Activated naive CD8-positive, alpha-beta T cell treated with anti-CD3 and anti-CD28 coated beads, Interleukin-2, amount 10 ng/mL, durations not matched to agents 7 days and 5 days (primary cell): ENCODE measurements around the gene PRR7. TPM values are rescaled to one million over a fixed set of nuclear protein-coding genes. Genes with fewer than 3 reads are reported as not detected.

Source experiments
- ATAC-seq: fragments of 150-1000 bp; cut with Tn5 transposase; one replicate; pipeline ENCODE4 v1.10.0; 2021; ENCODE audit warnings: low read depth, moderate library complexity
- POLR2A ChIA-PET: fragments of 350-600 bp; sonication (Branson Sonifier 250); formaldehyde crosslinking; loops from one replicate; lab custom pipeline; 2021; ENCODE audit warnings: antibody characterized with exemption; lab: Charles Lee
- DNase-seq: peaks from one replicate; pipeline ENCODE4 v3.0.0; 2021
- H3K27ac Mint-ChIP-seq: one replicate; pipeline ENCODE4 v1.8.0; 2022; ENCODE audit warnings: mild to moderate bottlenecking, mixed read lengths
- H3K27me3 Mint-ChIP-seq: one replicate; pipeline ENCODE4 v1.8.0; 2022; ENCODE audit warnings: mild to moderate bottlenecking, moderate library complexity, mixed read lengths
- H3K36me3 Mint-ChIP-seq: one replicate; pipeline ENCODE4 v1.8.0; 2021; ENCODE audit warnings: mild to moderate bottlenecking, mixed read lengths
- H3K4me1 Mint-ChIP-seq: one replicate; pipeline ENCODE4 v1.8.0; 2021; ENCODE audit warnings: mixed read lengths
- H3K4me3 Mint-ChIP-seq: one replicate; pipeline ENCODE4 v1.8.0; 2022; ENCODE audit warnings: mild to moderate bottlenecking, moderate library complexity, mixed read lengths
- H3K9me3 Mint-ChIP-seq: one replicate; pipeline ENCODE4 v1.8.0; 2021; ENCODE audit warnings: mixed read lengths
- total RNA-seq, 2 experiments: library from RNA; stranded (reverse); gene quantifications; one replicate each; pipeline ENCODE4 v1.2.3, GENCODE V29; 2021

Gene PRR7
- total RNA-seq, 2 experiments from 2014 or later = 10.0 to 10.6 TPM

DNA sequence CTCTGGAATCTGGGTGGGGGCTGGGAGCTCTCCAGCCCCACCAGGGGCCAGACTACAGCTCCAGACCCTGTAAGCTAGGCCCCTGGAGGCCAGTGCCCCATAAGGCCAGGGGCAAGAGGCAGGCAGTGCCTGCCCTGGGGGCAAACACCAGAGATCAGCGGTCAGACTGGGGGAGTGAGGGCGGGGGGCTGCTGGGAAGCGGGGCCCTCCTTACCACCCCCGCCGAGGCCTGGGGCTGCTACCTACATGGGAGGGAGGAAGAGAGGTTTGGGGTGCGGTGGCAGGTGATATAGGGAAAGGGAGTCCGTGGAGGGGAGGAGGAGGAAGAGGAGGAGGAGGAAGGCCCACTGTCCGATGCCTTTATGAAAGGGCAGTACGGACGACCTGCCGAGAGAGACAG is 12.7 kb downstream of the PRR7 start:
- DNase-seq (no peak), ATAC-seq (no peak)
- H3K9me3 Mint-ChIP-seq = no peaks in the 10 kb centered on the region
- peaks cover 9% of the 10 kb centered on the region for H3K36me3 Mint-ChIP-seq
- H3K4me1 Mint-ChIP-seq = peaks cover 26% of the 10 kb centered on the region
- no peak overlapping the region for H3K4me3 Mint-ChIP-seq
- H3K27me3 Mint-ChIP-seq = no peaks in the 10 kb centered on the region
- no peak overlapping the region for H3K27ac Mint-ChIP-seq
- POLR2A ChIA-PET = no interaction called here

DNA sequence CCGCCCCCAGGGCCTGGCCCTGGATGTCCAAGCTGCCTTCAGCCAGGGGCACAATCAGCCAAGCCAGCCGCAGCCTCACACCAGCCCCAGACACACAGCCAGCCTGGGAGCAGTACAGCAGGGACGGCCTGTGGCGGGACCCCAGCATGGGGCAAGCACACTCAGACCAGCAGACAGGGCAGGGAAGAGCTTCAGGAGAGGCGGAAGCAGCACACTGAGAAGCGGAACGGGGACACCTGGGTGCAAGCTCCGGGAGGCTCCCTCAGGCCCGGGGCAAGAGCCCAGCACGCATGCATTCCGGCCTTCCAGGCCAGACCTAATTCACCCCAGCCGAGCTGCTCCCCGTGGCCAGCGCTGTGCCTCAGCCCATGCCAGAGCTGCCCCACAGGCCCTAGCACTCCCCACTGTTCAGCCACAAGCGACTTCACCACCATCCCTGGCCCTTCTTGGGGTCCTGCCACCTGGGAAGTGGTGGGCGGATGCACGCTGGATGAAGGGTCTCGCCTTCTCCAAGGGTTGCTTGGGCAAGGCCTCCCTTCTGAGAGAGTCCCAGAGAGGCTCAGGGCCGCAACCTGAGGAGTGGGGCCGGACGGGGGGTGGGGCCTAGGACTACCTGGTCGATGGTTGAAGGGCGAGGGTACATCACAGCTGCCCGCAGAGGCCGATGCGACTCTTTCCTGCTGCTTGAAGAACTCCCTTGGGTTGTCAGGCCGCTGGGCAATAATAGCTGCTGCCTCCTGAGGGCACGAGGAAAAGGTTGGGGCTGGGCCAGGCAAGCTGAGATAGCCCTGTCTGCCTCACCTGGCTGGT is 13.4 kb downstream of the PRR7 start:
- peaks cover 9% of the 10 kb centered on the region for H3K36me3 Mint-ChIP-seq
- H3K27ac Mint-ChIP-seq = no peak overlapping the region
- POLR2A ChIA-PET = interaction anchor here (1.2 kb wide), 1 partner anchor 12 kb away, joined by 5 read pairs; no protein-coding TSS in a partner anchor
- no peak for ATAC-seq
- H3K4me3 Mint-ChIP-seq = no peak overlapping the region
- no peaks in the 10 kb centered on the region for H3K27me3 Mint-ChIP-seq
- DNase-seq = no peak
- H3K4me1 Mint-ChIP-seq = peaks cover 26% of the 10 kb centered on the region
- H3K9me3 Mint-ChIP-seq = no peaks in the 10 kb centered on the region

DNA sequence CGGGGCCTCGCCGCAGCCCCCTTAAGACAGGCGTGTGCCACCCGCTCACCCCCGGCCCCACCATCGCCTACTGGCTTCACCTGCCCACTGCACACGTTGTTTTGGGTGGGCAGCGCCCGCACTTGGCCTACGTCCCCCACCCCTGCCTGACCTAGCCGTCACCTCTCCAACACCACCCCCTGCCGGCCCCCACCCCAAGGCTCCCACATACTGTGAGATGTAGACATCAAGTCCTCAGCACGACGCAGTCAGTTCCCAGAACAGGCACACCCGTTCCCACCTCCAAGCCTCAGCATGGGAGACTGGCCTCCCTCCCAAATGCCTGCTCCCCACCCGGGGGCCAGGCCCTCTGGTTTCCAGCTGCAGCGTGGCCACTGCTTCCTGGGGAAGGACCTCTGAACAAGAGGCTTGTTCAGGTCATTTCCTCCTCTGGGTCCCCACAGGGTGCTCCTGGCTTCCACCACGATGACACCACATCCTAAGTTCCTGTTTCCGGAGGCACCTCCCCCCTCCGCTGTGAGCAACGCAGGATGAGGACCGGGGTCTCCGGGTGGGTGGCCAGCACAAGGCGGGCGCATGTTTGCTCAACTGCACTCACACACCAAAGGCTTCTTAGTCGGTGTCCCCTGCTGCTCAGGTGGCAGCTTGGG is 15.5 kb downstream of the PRR7 start:
- Mint-ChIP-seq H3K4me1 (peaks cover 23% of the 10 kb centered on the region), H3K4me3 (peak overlapping the region; percentile 88), H3K27ac (peak overlapping the region; percentile 98), H3K36me3 (peaks cover 23% of the 10 kb centered on the region), H3K9me3 (no peaks in the 10 kb centered on the region), H3K27me3 (no peaks in the 10 kb centered on the region)
- DNase-seq = peak; percentile 62
- POLR2A ChIA-PET = interaction anchor here (0.6 to 2.7 kb wide), 4 partner anchors 10 to 37 kb away, joined by 3 to 25 read pairs (median 4); partner anchors contain the start of genes DBN1 and PRR7
- peak; percentile 34 for ATAC-seq

DNA sequence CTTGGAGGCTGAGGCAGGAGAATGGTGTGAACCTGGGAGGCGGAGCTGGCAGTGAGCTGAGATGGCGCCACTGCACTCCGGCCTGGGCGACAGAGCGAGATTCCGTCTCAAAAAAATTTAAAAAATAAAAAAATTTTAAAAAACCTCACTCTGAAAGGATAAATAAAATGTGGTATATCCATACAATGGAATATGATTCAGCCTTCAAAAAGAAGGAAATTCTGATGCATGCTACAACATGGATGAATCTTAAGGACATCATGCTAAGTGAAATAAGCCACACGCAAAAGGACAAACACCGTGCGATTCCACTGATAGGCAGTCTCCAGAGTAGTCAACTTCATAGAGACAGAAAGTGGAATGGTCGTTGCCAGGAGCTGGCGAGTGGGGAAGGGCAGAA is 18.4 kb downstream of the PRR7 start:
- ATAC-seq (no peak), DNase-seq (no peak)
- Mint-ChIP-seq H3K4me3 (no peak overlapping the region), H3K36me3 (peaks cover 28% of the 10 kb centered on the region), H3K27ac (no peak overlapping the region), H3K9me3 (no peaks in the 10 kb centered on the region), H3K27me3 (no peaks in the 10 kb centered on the region), H3K4me1 (peaks cover 28% of the 10 kb centered on the region)
- POLR2A ChIA-PET = interaction anchor here (0.7 kb wide), 1 partner anchor 16 kb away, joined by 3 read pairs; no protein-coding TSS in a partner anchor

DNA sequence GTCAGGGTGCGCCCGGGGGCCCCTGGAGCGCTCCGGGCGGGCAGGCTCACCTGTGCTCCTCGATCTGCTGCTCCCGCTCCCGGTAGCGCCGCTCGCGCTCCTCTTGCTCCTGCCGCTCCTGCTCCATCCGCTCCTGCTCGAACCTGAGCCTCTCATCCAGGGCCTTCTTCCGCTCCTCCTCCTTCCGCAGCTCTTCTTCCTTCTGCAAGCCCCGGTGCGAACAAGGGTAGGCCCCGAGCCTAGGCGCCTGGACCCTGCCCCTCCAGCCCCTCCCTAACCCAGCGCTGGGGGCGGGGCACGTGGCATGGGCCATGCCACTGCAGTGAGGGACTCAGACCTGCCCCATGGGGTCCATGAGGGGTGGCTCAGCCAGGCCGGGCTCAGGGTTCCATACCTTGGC is 20.2 kb downstream of the PRR7 start:
- DNase-seq (no peak), ATAC-seq (no peak)
- peaks cover 38% of the 10 kb centered on the region for H3K4me1 Mint-ChIP-seq
- H3K27me3 Mint-ChIP-seq = no peaks in the 10 kb centered on the region
- no peak overlapping the region for H3K4me3 Mint-ChIP-seq
- POLR2A ChIA-PET = no interaction called here
- H3K36me3 Mint-ChIP-seq = peaks cover 21% of the 10 kb centered on the region
- no peak overlapping the region for H3K27ac Mint-ChIP-seq
- no peaks in the 10 kb centered on the region for H3K9me3 Mint-ChIP-seq

DNA sequence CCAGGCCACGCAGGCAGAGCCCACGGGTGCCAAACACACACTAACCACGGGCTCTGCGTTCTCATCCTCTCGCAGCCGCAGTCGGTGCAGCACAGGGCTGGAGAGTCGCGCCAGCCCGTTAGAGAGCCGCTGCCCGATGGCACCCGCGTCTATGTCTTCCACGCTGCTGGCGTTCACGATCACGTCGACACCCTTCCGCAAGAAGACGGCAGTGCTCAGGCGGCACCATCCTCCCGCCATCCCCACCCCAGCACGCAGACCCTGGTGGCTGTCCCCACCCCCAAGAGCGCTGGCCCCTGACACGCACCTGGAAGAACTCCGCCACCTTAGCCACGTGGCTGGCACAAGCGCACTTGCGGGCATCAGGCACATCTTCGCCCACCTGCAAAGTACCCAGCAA is 20.8 kb downstream of the PRR7 start:
- Mint-ChIP-seq H3K27ac (no peak overlapping the region), H3K9me3 (no peaks in the 10 kb centered on the region), H3K27me3 (no peaks in the 10 kb centered on the region), H3K4me3 (no peak overlapping the region), H3K36me3 (peaks cover 19% of the 10 kb centered on the region), H3K4me1 (peaks cover 34% of the 10 kb centered on the region)
- POLR2A ChIA-PET = interaction anchor here (0.9 kb wide), 1 partner anchor 12 kb away, joined by 3 read pairs; no protein-coding TSS in a partner anchor
- DNase-seq (no peak), ATAC-seq (no peak)

DNA sequence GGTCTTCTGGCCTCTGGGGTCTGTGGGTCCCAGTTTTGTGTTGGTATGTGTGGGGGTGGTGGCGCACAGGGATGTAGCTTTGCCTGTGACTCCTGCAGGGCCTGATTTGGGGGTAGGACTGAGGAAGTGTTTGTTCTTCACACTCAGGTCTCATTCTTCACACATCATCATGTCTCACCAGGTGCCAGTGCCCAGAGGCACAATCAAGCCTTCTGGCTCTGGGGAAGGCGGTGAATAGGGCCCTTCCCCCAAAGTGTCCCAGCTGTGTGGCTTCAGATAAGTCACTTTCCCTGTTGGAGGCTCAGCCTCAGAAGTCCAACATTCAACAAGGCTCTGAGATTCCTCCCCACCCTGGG is 21.7 kb downstream of the PRR7 start:
- Mint-ChIP-seq H3K4me1 (peaks cover 27% of the 10 kb centered on the region), H3K27ac (peak overlapping the region; percentile 60), H3K27me3 (no peaks in the 10 kb centered on the region), H3K4me3 (no peak overlapping the region), H3K9me3 (no peaks in the 10 kb centered on the region), H3K36me3 (peaks cover 19% of the 10 kb centered on the region)
- POLR2A ChIA-PET = interaction anchor here (0.6 to 0.9 kb wide), 2 partner anchors 13 to 97 kb away, joined by 3 read pairs; no protein-coding TSS in a partner anchor
- no peak for DNase-seq
- ATAC-seq = no peak

DNA sequence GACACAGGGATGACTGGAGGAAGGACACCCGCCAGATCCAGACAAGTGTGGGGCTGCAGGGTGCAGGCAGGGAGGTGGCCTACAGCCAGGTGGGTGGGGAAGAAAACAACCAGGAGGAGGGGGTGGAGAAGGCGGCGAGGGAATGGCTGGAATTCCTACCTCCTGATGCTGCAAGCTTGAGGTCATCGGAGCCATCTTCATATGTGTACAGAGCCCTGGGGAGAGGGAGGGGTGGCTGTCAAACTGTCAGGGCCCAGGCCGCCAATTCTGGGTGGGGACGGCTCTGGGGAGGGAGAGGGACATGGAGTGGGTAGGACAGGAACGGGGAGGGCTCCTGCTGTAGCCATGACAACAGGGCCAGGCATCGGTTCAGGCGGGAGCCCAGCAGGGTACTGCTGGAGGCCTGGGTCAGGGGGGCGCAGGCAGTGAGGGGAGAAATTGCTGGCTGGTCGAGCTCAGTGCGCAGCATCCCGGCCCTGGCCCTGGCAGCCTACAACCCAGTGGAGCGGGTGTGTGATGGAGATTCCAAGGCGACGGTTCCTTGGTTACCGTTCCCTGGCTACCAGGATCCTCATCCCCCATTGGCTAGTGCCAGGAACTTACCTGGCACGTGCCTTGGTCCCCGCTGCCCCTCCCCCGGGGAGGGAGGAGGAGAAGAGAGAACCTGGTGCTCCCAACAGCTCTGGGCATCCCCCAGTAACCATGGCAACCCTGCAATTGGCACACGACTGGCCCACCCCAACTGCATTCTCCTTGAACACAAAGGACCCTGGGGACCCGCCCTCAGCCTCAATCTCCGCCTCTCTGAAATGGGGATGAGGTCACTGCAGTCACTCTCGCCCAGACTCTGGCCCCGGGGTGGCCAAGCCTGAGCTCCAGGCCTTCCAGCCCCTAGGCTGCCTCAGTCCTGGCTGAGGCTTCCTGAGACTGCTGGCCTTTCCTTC is 22.3 kb downstream of the PRR7 start:
- H3K27ac Mint-ChIP-seq = peak overlapping the region; percentile 80
- peaks cover 19% of the 10 kb centered on the region for H3K36me3 Mint-ChIP-seq
- H3K27me3 Mint-ChIP-seq = no peaks in the 10 kb centered on the region
- no peak for ATAC-seq
- no peak overlapping the region for H3K4me3 Mint-ChIP-seq
- H3K4me1 Mint-ChIP-seq = peaks cover 28% of the 10 kb centered on the region
- POLR2A ChIA-PET = interaction anchor here (0.6 to 2.7 kb wide), 4 partner anchors 9 to 43 kb away, joined by 3 to 8 read pairs (median 4); no protein-coding TSS in a partner anchor
- DNase-seq = no peak
- no peaks in the 10 kb centered on the region for H3K9me3 Mint-ChIP-seq

DNA sequence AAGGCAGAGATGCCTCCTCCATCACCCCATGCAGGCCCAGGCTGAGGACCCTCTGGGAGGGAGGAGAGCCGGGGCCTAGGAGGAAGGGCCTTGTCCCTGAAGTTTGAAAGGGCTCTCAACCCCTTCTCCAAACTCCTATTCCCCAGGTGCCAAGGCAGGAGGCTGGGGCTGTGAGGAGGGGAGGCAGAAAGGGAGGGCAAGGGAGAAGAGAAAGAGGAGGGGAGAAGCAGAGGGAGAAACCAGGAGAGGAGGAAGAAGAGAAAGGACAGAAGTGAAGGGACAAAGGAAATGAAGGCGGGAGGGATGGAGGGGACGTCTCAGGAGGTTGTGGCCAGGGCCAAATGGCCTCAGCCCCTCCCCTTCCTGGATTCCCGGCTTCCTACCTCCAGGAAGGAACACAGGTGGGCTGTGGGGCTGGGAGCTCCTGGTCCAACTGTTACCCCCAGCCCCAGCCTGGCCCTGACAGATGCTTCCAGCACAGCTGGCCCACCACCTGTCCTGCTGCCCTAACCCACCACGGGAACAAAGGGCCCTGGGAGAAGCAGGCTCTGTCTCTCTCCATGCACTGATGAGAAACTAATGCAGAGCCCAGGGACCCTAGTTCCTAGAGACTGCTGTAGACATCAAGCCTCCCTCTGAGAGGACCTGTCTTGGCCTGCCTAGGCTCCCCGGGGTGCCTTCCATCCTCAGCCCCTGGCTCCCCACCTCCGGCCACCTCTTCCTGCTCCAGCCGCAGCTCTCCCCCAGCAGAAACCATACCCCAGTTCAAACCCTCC is 23.3 kb downstream of the PRR7 start:
- DNase-seq = no peak
- H3K4me1 Mint-ChIP-seq = peaks cover 37% of the 10 kb centered on the region
- H3K4me3 Mint-ChIP-seq = peak overlapping the region; percentile 83
- H3K9me3 Mint-ChIP-seq = no peaks in the 10 kb centered on the region
- H3K27me3 Mint-ChIP-seq = no peaks in the 10 kb centered on the region
- peak overlapping the region; percentile 80 for H3K27ac Mint-ChIP-seq
- no peak for ATAC-seq
- POLR2A ChIA-PET = interaction anchor here (0.7 to 4.0 kb wide), 8 partner anchors 7 to 112 kb away, joined by 3 to 34 read pairs (median 4); partner anchors contain the start of genes PDLIM7, PRR7 and RGS14
- H3K36me3 Mint-ChIP-seq = peaks cover 23% of the 10 kb centered on the region

DNA sequence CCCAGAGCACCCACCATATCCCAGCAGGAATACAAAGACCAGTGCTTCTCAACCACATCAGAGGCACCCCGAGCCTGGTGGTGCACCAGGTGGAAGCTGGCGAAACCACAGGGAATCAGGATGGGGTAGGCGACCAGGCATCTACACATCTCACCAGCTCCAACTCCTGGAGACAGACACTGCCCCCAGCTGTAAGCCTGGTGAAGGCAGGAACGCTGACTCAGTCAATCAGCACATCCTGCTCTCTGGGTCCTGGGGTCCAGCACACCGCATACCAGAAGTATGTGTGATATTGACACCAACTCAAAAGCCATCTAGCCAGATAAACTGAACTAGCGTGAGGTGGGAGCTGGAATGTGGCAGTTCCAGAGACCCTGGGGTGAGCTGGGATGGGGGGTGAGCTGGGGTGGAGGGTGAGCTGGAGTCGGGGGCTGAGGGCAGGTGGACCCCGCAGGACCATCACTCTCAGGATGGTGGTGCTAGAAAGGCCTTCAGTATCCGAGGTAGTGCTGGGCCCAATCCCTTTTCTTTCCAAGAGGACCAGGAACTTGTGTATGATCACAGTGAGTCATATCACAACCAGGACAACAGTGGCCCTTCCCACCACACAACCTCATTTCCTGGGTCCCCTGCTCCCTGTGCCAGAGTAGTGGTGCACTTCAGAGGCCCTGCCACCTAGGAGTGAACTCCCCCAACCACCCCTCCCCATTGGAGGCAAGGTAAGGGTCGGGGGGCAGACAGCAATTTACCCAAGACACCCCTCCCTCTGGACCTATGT is 24.3 kb downstream of the PRR7 start:
- no peak for DNase-seq
- peak overlapping the region; percentile 85 for H3K27ac Mint-ChIP-seq
- ATAC-seq = no peak
- POLR2A ChIA-PET = interaction anchor here (0.6 to 4.0 kb wide), 21 partner anchors 8 to 129 kb away, joined by 3 to 34 read pairs (median 4); partner anchors contain the start of genes B4GALT7, LMAN2, PDLIM7 and PRR7
- peaks cover 13% of the 10 kb centered on the region for H3K36me3 Mint-ChIP-seq
- H3K4me3 Mint-ChIP-seq = peak overlapping the region; percentile 83
- H3K27me3 Mint-ChIP-seq = no peaks in the 10 kb centered on the region
- no peaks in the 10 kb centered on the region for H3K9me3 Mint-ChIP-seq
- peaks cover 46% of the 10 kb centered on the region for H3K4me1 Mint-ChIP-seq

DNA sequence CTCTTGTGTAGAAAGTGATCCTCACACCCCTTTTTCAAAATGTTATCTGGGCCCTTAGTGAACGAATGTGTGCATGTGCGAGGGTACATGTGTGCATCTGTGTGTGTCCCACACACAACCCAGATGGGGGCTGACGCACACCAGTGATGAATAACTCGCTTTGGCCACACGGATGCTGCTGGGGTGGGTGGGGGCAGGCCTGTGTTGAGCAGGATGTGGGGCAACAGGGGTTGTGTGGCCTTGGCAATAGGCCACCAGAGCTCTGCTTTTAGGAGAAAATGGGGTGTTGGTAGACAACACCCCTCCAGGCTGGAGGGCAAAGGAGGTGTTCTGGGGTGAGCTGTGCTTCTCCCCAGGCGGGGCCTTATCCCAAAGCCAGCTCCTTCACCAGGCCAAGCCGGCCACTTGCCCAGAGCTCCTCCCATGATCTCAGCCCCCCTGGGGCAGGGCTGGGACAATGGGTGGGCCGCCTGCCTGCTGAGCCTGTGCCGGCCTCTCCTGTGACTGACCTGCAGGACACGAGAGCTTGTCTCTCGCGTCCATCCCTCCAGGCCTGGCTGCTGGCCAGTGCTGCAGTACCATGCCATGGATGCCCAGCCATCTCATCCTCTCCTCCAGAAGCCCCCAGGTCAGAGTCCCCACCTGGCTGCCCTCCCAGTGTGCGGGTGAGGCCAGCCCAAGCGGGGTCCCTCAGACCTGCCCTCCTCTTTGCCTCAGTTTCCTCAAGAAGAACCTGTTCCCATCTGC is 25.2 kb downstream of the PRR7 start:
- Mint-ChIP-seq H3K4me3 (peak overlapping the region; percentile 83), H3K27me3 (no peaks in the 10 kb centered on the region), H3K9me3 (no peaks in the 10 kb centered on the region), H3K36me3 (peaks cover 10% of the 10 kb centered on the region), H3K27ac (peak overlapping the region; percentile 85), H3K4me1 (peaks cover 51% of the 10 kb centered on the region)
- DNase-seq (peak; percentile 68), ATAC-seq (peak; percentile 62)
- POLR2A ChIA-PET = interaction anchor here (0.6 to 4.0 kb wide), 25 partner anchors 9 to 128 kb away, joined by 3 to 34 read pairs (median 5); partner anchors contain the start of genes B4GALT7, DDX41, LMAN2 and PDLIM7
